ACC112 (cell line): Measurements from ENCODE around the gene ENPP6.
"Not testable (repeated sequence)": the region's sequence is repeated elsewhere in the genome, so short reads cannot be mapped to it uniquely, and the experiment has no call there.

Experiments
- H2AFZ ChIP-seq: fragments of 200-600 bp; sonication (generic); one replicate; pipeline ENCODE4 v1.6.0; 2017; ENCODE audit warnings: antibody characterized with exemption, low read length; ENCODE audit not compliant: unreplicated experiment
- H3K27ac ChIP-seq: fragments of 200-600 bp; sonication (generic); 2 replicates; pipeline ENCODE4 v1.5.1; 2014; ENCODE audit warnings: low read depth, mild to moderate bottlenecking, antibody characterized with exemption, low read length, moderate library complexity
- H3K27me3 ChIP-seq: fragments of 200-600 bp; sonication (generic); 2 replicates; pipeline ENCODE4 v1.6.1; 2014; ENCODE audit warnings: mild to moderate bottlenecking, antibody characterized with exemption, low read length, moderate library complexity, mixed read lengths; ENCODE audit not compliant: insufficient read depth
- H3K36me3 ChIP-seq: fragments of 200-600 bp; sonication (generic); 2 replicates; pipeline ENCODE4 v1.6.1; 2016; ENCODE audit warnings: mild to moderate bottlenecking, antibody characterized with exemption, low read length, moderate library complexity, mixed read lengths; ENCODE audit not compliant: insufficient read depth
- H3K4me1 ChIP-seq: fragments of 200-600 bp; sonication (generic); one replicate; pipeline ENCODE4 v1.6.1; 2016; ENCODE audit warnings: low read length, mixed read lengths; ENCODE audit not compliant: insufficient read depth, unreplicated experiment, control insufficient read depth
- H3K4me3 ChIP-seq: fragments of 200-600 bp; sonication (generic); 2 replicates; pipeline ENCODE4 v1.5.1; 2014; ENCODE audit warnings: mild to moderate bottlenecking, low read depth, low read length
- H3K79me2 ChIP-seq: fragments of 200-600 bp; sonication (generic); one replicate; pipeline ENCODE4 v1.6.0; 2016; ENCODE audit warnings: low read length; ENCODE audit not compliant: control insufficient read depth, unreplicated experiment, insufficient read depth

ENPP6 gene

GRCh38 chr4:184235526-184235925 is 17.9 kb upstream of the ENPP6 start:
- H3K27me3 ChIP-seq, result peaks cover 50% of the 10 kb centered on the region

GRCh38 chr4:184234155-184234554 is 16.5 kb upstream of the ENPP6 start:
- Histone ChIP-seq H3K27me3 (peaks cover 64% of the 10 kb centered on the region), H3K79me2 (no peaks in the 10 kb centered on the region), H3K4me1 (no peaks in the 10 kb centered on the region), H3K27ac (no peak overlapping the region), H3K4me3 (no peak overlapping the region), H2AFZ (no peak overlapping the region), H3K36me3 (no peaks in the 10 kb centered on the region)

More at GRCh38 chr4:184235526-184235925, 17.9 kb upstream of the ENPP6 start:
- no peaks in the 10 kb centered on the region for H3K36me3 ChIP-seq
- H3K4me1 ChIP-seq, result no peaks in the 10 kb centered on the region
- H2AFZ ChIP-seq, result no peak overlapping the region
- no peak overlapping the region for H3K27ac ChIP-seq
- H3K4me3 ChIP-seq, result no peak overlapping the region
- H3K79me2 ChIP-seq, result no peaks in the 10 kb centered on the region

- H3K27ac ChIP-seq, result no peak overlapping the region
- no peaks in the 10 kb centered on the region for H3K36me3 ChIP-seq
- H2AFZ ChIP-seq, result no peak overlapping the region
- no peaks in the 10 kb centered on the region for H3K4me1 ChIP-seq
- H3K79me2 ChIP-seq, result no peaks in the 10 kb centered on the region
- H3K4me3 ChIP-seq, result no peak overlapping the region
- H3K27me3 ChIP-seq, result peaks cover 74% of the 10 kb centered on the region
These were observed 15.3 kb upstream of the ENPP6 start for GRCh38 chr4:184232975-184233374.

GRCh38 chr4:184232202-184232601 is 14.5 kb upstream of the ENPP6 start:
- H3K79me2 ChIP-seq, result no peaks in the 10 kb centered on the region
- peaks cover 82% of the 10 kb centered on the region for H3K27me3 ChIP-seq
- H3K4me3 ChIP-seq, result no peak overlapping the region
- H3K36me3 ChIP-seq, result no peaks in the 10 kb centered on the region
- H3K27ac ChIP-seq, result no peak overlapping the region
- H2AFZ ChIP-seq, result no peak overlapping the region
- H3K4me1 ChIP-seq, result no peaks in the 10 kb centered on the region

- no peaks in the 10 kb centered on the region for H3K4me1 ChIP-seq
- no peaks in the 10 kb centered on the region for H3K79me2 ChIP-seq
- H3K4me3 ChIP-seq, result no peak overlapping the region
- peaks cover 84% of the 10 kb centered on the region for H3K27me3 ChIP-seq
- no peak overlapping the region for H3K27ac ChIP-seq
- H2AFZ ChIP-seq, result no peak overlapping the region
- no peaks in the 10 kb centered on the region for H3K36me3 ChIP-seq
These were observed 13.9 kb upstream of the ENPP6 start for GRCh38 chr4:184231573-184231972.

GRCh38 chr4:184228056-184228705 is 10.5 kb upstream of the ENPP6 start:
- Histone ChIP-seq H3K4me1 (no peaks in the 10 kb centered on the region), H2AFZ (no peak overlapping the region), H3K27me3 (peaks cover 60% of the 10 kb centered on the region), H3K36me3 (no peaks in the 10 kb centered on the region), H3K4me3 (no peak overlapping the region), H3K79me2 (no peaks in the 10 kb centered on the region), H3K27ac (no peak overlapping the region)

- H3K4me3 ChIP-seq, result no peak overlapping the region
- no peaks in the 10 kb centered on the region for H3K4me1 ChIP-seq
- peaks cover 51% of the 10 kb centered on the region for H3K27me3 ChIP-seq
- no peaks in the 10 kb centered on the region for H3K79me2 ChIP-seq
- H3K27ac ChIP-seq, result no peak overlapping the region
- H3K36me3 ChIP-seq, result no peaks in the 10 kb centered on the region
- no peak overlapping the region for H2AFZ ChIP-seq
These were observed 1.2 kb downstream of the ENPP6 start for GRCh38 chr4:184216515-184216914.

GRCh38 chr4:184215709-184216328 is 1.9 kb downstream of the ENPP6 start:
- Histone ChIP-seq H3K27me3 (peaks cover 45% of the 10 kb centered on the region), H3K27ac (no peak overlapping the region), H3K79me2 (no peaks in the 10 kb centered on the region), H2AFZ (no peak overlapping the region), H3K36me3 (no peaks in the 10 kb centered on the region), H3K4me3 (no peak overlapping the region), H3K4me1 (no peaks in the 10 kb centered on the region)

- H3K79me2 ChIP-seq, result no peaks in the 10 kb centered on the region
- peaks cover 41% of the 10 kb centered on the region for H3K27me3 ChIP-seq
- H3K36me3 ChIP-seq, result no peaks in the 10 kb centered on the region
- no peak overlapping the region for H3K4me3 ChIP-seq
- no peak overlapping the region for H3K27ac ChIP-seq
- H2AFZ ChIP-seq, result no peak overlapping the region
- no peaks in the 10 kb centered on the region for H3K4me1 ChIP-seq
These were observed 2.7 kb downstream of the ENPP6 start for GRCh38 chr4:184214931-184215330.

GRCh38 chr4:184207734-184208607 is 9.7 kb downstream of the ENPP6 start:
- not testable (repeated sequence) for H3K4me1 ChIP-seq, H3K36me3 ChIP-seq, H3K27ac ChIP-seq, H3K27me3 ChIP-seq, H3K4me3 ChIP-seq, H2AFZ ChIP-seq, H3K79me2 ChIP-seq
